Stimulated activated CD8-positive, alpha-beta memory T cell treated with anti-CD3 and anti-CD28 coated beads, Interleukin-15, amount 100 ng/mL, for 1 hour (primary cell): ENCODE measurements around the gene IFIT2.
"Not testable (repeated sequence)": the region's sequence is repeated elsewhere in the genome, so short reads cannot be mapped to it uniquely, and the experiment has no call there.

Experiments
- DNase-seq: peaks from one replicate; pipeline ENCODE4 v3.0.0-alpha.2; 2020; ENCODE audit warnings: low read depth

IFIT2 gene

DNA sequence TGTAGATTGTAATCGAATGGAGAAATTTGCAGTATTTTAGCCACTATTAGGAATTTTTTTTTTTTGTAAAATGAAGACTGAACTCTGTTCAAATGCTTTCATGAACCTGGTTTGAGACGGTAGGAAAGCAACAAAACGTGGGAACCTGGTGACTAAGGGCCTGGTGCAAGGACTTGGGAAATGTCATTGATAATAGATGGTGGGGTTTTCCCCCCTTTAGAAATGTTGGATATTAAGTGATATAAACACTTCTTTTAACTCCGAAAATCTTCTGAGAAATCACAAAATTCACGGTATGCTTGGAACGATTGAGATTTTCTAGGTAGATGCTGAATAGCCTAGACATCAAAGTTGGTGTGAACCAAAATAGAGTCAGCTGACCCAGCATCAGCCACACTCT lies 6.4 kb downstream of the IFIT2 start:
- DNase-seq, result no peak

DNA sequence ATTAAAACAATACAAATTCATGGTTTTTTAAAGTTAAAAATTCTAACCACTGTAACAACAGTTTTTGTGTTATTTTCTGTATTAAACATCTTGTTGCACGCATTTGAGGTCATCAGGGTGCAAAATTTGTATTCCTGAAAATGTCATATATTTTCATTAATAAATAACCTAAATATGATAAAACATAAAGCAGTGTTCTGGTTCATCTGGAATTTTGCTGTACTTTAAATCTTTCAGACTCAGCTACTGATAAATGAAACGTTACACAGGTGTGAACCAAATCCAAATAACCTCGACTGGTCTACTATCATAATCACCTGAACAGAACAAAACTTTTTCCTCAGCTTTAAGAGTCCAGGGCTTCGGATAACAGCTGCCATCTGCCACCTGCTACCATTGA lies 6.9 kb downstream of the IFIT2 start:
- DNase-seq, result no peak

DNA sequence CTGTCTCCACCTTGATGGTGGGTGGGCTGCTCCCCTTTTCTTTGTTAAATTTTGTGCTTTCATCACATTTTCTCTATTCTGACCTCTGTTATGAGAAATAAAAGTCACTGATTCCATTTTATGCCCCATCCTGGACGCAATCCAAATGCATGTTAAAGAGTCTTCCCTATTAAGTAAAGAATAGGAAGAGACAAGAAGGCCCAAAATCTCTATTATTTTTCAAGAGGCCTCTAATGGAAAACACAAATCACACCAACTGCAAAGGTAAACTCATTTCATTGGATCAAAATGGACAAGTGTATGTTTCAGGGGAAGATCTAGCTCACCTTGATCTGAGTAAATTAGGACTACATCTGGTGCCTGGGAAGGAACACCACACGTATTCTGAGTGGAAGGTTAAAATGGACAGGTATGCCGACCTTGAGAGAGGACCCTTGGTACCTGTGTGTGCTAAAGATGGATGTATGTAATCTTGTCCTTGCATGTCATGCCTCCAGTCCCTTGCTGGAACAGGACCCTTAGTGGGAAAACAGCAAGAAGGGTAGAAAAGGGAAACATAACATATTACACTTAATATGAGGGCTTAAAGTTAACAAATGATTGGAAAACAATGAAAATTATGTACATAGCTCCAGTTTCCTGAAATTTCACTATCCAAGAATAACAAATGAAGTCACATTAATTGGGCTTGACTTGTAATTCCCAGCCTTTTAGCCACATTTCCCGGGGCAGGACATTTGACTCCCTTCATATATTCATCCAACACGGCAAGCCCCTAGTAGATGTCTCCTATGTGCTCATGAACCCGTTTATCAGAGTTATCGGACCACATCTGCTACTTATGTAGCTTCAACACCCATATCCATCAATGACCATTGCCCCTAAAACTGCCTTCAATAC lies 7.6 kb downstream of the IFIT2 start:
- DNase-seq, result no peak

DNA sequence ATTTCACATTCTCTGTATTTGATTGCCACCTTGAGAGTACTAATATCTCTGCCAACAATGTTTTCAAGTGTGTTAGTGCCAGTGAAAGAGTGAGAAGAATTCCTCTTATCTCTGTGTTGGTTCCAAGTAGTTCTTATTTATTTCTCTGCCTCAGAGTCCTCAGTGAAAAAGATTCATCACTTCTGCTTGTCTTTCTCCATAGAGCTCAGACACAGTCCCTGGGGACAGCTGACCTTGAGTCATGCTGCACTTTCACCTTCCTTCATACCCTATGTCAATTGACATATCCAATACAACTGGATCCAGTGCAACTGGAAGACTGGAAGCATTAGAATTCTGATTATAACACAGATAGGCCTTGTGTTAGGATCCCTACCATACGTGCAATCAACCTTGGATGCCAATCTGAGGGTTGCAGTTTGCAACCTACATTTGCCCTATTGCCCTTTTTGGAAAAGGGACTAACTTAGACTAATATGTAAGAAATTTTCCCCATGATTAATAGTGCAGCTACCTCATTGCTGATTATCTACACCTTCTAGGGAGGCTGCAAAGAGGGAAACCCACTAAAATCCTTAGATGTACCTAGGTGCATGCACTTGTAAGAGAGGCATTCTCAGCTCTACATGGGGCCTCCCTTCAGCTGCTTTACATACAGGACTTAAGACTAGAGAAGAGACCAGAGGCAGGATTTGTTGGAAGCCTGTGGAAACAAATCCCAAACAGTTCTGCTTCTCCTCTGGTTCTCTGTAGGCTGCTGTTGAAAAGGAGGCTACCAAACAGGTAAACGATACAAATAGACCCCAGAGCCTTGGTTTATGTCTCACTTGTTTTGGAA lies 8.4 kb downstream of the IFIT2 start:
- no peak for DNase-seq

DNA sequence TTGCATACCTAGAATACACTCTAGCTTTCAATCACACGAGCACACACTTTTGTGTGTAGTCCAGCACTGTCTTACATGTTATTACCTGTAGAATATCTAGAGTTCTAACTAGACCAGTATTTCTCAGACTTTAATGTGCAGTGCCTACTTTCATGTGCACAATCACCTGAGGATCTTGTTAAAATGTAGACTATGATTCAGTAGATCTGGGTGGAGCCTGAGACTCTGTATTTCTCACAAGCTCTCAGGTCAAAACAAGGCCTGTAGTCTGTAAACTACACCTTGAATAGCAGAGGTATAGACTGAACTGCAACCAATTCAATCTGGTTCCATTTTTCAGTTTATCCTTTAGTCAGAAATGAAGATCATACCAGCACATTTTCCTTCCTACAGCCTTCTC lies 11.1 kb downstream of the IFIT2 start:
- no peak for DNase-seq

DNA sequence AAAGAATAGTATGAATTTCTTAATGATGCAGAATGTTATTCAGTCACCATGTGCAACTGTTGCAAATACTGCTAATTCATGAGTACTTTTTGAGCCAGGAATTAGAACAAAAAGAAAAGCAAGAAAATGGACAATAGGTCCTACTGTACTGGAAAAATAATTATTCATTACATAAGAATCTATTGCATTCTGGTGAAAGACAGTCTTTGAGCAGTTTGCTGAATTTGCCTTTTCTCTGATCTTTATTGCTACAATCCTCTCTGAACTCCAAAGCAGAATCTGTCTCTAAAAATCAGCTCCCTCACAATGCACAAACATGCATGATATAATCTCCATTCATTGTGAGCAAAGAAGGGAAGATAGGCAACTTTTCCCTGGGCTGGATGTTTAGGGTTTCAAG lies 12.8 kb downstream of the IFIT2 start:
- DNase-seq, result no peak

DNA sequence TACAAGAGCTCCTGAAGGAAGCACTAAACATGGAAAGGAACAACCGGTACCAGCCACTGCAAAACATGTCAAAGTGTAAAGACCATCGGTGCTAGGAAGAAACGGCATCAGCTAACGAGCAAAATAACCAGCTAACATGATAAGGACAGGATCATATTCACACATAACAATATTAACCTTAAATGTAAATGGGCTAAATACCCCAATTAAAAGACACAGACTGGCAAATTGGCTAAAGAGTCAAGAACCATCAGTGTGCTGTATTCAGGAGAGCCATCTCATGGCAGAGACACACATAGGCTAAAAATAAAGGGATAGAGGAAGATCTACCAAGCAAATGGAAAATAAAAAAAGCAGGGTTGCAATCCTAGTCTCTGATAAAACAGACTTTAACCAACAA lies 16.2 kb downstream of the IFIT2 start:
- DNase-seq, result not testable (repeated sequence)

DNA sequence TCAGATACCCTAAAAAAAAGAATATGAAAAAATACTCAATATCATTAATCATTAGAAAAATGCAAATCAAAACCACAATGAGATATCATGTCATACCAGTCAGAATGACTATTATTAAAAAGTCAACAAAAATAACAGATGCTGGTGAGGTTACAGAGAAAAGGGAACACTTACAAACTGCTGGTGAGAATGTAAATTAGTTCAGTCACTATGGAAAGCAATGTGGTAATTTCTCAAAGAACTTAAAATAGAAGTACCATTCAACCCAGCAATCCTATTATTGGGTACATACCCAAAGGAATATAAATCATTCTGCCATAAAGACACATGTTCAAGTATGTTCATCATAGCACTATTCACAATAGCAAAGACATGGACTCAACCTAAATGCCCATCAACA lies 23.2 kb downstream of the IFIT2 start:
- DNase-seq, result not testable (repeated sequence)

DNA sequence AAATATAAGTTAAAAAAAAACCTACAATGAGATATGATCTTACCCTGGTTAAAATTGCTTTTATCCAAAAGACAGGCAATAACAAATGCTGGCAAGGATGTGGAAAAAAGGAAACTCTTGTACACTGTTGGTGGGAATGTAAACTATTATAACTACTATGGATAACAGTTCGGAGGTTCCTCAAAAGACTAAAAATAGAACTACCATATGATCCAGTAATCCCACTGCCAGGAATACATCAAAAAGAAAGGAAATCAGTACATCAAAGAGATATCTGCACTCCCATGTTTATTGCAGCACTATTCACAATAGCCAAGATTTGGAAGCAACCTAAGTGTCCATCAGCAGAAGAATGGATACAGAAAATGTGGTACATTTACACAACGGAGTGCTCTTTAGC lies 24.0 kb downstream of the IFIT2 start:
- not testable (repeated sequence) for DNase-seq

DNA sequence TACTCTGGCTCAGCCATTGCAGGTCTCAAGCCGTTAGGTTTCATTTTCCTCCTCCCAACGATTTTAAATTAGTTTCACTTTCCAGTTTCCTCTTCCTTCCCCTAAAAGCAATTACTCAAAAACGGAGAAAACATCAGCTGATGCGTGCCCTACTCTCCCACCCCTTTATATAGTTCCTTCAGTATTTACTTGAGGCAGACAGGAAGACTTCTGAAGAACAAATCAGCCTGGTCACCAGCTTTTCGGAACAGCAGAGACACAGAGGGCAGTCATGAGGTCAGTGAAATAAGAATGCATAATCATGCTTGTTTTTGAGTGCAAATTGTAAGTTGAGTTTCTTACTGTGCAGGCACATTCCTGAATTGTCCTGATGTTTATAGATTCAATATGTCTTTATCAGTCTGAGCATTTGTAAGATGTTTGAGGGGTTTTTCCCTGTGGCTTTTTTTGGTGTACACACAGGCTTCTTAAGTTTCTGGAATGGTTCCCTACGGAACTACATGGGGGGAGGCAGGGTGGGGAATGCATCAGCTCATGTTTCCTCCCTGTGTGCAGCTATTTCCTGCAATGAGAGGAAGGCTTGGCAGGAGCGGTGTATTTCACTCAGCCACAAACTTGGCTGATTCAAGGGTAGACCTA lies 26.1 kb downstream of the IFIT2 start, which contains the start of gene IFIT3:
TSS of gene IFIT3 (plus strand) at position 195 of the 639 bp plus-strand sequence. CDS start at position 272, 77 bp downstream.
- no peak for DNase-seq

DNA sequence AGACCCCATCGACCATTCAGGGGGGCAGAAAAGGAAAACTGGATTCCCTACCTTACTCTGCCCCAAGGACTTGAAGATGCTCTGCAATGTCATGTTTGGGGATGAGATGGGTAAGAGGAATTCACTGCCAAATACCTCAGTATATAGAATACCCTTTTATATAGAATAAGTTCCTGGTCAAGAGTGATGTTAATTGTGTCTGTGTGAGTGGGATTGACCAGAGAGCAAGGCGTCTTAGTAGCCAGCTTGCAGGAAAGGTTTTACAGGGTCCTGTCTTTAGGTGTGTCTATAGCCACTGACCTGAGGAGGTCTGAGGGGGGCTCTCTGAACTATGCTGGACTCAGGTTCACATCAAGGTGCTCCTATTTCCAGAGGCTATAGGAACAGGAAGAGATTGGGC lies 27.3 kb downstream of the IFIT2 start:
- DNase-seq, result no peak

DNA sequence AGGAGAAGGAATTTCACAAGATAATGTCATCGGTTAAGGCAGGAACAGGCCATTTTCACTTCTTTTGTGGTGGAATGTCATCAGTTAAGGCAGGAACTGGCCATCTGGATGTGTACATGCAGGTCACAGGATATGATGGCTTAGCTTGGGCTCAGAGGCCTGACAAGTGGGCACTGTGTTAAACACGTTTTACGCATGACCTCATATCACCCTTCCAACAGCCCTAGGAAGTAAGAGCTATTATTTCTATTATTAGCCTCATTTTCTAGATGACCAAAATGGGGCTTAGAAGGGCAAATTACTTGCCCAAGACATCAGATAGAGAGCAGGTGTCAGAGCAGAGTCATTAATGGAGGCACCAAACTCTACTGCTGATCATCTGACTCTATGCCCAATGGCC lies 28.2 kb downstream of the IFIT2 start:
- DNase-seq, result not testable (repeated sequence)

DNA sequence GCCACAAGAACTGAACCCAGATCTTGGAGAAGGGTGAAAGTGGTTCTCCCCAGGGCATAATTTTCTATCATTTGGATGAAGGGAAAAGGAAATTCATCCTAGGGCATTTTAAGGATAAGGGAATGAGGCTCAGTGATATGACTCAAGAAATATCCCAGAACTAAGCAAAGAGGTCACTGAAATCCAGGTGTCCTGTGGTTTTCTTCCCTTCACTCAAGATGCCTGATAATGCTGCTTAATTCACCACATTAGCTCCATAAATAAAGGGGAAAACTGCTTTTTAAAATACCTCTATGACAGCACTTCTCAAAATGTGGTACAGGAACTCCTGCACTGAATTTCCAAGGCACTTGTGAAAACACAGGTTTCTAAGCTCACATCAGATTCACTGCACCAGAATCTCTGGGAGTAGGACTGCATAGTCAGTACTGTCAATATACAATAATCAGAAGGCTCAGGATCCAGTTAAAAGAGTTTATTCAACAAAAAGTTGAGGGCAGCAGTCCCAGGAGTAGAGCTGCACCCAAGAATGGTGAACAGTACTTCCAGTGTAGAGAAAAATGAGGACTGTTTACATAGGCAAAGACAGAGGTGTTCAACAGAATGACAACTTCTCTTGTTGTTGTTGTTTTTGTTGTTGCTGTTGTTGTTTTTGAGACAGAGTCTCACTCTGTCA lies 28.8 kb downstream of the IFIT2 start:
- no peak for DNase-seq

DNA sequence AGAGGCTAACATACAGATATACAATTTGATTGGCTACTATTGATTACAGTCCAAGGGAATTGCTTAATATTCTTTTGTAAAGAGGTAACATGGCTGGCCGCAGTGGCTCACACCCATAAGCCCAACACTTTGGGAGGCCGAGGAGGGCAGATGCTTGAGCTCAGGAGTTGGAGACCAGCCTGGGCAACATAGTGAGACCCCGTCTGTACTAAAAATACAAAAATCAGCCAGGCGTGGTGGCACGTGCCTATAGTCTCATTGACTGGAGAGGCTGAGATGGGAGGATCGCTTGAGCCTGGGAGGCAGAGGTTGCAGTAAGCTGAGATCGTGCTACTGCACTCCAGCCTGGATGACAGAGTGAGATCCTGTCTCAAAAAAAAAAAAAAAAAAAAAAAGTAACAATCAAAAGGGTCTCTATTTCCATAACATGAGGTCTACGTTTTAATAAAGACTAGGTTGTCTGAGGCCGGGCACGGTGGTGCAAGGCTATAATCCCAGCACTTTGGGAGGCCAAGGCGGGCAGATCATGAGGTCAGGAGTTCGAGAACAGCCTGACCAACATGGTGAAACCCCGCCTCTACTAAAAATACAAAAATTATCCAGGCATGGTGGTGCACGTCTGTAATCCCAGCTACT lies 29.8 kb downstream of the IFIT2 start:
- not testable (repeated sequence) for DNase-seq

DNA sequence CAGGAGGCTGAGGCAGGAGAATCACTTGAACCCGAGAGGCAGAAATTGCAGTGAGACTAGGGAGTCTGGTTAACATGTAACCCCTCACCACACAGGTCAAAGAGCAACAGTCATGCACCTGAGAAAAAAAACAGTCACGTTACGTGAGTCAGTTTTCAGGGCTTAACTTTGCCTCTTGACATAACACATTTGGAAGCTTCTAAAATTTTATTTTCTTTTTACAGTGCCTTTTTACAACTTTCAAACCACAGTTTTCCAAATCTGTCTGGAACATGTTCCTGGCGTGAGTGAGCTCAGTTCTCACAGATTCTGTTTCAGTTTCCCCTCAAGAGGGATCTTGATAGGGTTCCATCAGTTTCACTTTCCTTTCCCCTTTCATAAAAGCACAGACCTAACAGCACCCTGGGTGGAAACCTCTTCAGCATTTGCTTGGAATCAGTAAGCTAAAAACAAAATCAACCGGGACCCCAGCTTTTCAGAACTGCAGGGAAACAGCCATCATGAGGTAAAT lies 30.3 kb downstream of the IFIT2 start:
- DNase-seq, result no peak

DNA sequence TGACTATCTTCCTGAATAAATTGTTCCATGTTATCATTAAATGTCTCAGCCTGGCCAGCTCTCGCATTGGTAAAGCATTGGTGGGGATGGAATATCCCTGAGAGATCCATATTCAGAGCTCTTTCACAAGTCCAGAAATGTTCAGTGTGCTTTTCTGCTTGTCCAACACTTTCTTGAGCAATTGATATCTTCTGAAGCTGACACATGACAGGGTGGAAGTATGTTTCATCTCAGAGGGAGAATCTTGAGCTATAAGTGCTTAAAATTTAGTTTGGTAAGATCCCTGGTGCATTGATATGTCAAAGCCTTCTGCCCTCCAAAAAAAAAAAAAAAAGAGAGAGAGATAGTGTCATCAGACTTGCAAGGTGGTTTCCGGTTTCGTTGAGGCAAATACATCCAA lies 33.4 kb downstream of the IFIT2 start:
- no peak for DNase-seq

DNA sequence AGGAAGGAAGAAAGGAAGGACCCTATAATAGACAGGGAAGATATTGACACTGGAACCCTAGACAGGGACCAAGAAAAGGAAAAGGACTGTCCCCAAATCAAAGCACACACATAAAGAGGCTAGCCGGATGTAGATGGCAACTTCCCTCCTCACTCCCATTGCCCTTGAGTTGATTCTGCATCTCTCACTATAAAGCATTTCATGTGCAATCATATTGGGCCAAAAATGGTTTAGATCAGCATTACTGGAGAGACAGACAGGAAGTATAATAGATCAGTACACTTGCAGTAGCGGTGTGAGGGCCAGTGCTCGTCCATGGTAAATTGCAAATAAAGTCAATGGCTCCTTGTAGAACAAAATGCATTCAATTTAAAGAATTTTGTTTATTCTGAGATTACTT lies 34.4 kb downstream of the IFIT2 start:
- no peak for DNase-seq

DNA sequence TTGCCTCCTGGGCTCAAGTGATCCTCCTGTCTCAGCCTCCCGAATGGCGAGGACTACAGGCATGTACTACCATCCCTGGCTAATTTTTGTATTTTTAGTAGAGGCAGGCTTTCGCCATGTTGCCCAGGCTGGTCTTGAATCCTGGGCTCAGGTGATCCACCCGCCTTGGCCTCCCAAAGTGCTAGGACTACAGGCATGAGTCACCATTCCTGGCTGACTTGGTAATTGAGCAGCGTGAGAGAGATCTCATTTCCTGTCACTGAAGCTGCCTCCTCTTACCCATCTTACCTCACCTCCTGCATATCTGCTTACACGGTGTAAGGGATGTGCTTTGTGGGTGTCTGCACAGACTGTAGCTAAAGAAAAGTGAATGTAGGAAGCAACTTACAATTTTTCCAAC lies 35.6 kb downstream of the IFIT2 start:
- DNase-seq, result no peak

DNA sequence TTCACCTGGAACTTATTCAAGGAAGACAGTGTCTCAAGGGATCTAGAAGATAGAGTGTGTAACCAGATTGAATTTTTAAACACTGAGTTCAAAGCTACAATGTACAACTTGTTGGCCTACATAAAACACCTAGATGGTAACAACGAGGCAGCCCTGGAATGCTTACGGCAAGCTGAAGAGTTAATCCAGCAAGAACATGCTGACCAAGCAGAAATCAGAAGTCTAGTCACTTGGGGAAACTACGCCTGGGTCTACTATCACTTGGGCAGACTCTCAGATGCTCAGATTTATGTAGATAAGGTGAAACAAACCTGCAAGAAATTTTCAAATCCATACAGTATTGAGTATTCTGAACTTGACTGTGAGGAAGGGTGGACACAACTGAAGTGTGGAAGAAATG lies 36.9 kb downstream of the IFIT2 start:
- DNase-seq, result no peak

DNA sequence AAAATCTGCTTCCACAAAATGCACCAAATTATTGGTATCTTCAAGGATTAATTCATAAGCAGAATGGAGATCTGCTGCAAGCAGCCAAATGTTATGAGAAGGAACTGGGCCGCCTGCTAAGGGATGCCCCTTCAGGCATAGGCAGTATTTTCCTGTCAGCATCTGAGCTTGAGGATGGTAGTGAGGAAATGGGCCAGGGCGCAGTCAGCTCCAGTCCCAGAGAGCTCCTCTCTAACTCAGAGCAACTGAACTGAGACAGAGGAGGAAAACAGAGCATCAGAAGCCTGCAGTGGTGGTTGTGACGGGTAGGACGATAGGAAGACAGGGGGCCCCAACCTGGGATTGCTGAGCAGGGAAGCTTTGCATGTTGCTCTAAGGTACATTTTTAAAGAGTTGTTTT lies 38.0 kb downstream of the IFIT2 start:
- DNase-seq, result no peak

DNA sequence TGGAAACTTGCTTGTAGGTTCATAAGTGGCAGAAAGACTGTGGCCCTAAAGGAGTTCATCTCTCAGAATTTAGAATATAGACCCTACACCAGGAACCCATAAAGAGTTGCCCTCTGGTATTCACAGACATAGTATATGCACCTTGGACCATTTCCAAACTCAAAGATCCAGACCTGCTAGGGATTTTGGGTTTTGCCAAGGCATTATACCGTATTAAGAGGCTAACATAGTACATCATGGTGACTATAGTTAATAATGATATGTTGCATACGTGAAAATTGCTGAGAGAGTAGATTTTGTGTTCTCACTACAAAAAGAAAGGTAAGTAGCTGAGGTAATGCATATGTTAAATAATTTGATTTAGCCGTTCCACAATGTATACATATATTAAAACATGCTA lies 39.8 kb downstream of the IFIT2 start:
- DNase-seq, result no peak
